DOHH2 (cell line): ENCODE measurements around the gene PPARA.

Experiments
- H3F3A ChIP-seq: fragments of 200-600 bp; sonication (generic), shearing (Covaris generic); 2 replicates; pipeline ENCODE4 v1.6.0; 2016; ENCODE audit warnings: antibody characterized with exemption, mild to moderate bottlenecking; ENCODE audit not compliant: control insufficient read depth, insufficient read depth
- H3K27ac ChIP-seq: fragments of 200-600 bp; sonication (generic); 2 replicates; pipeline ENCODE4 v1.5.1; 2014; ENCODE audit warnings: low read depth, mild to moderate bottlenecking, low read length, moderate library complexity
- H3K27me3 ChIP-seq: fragments of 200-600 bp; sonication (generic); 2 replicates; pipeline ENCODE4 v1.6.1; 2014; ENCODE audit warnings: mild to moderate bottlenecking, low read length, mixed read lengths; ENCODE audit not compliant: control insufficient read depth
- H3K36me3 ChIP-seq: fragments of 200-600 bp; sonication (generic); 2 replicates; pipeline ENCODE4 v1.6.1; 2014; ENCODE audit warnings: mild to moderate bottlenecking, low read length, moderate library complexity, mixed read lengths; ENCODE audit not compliant: control insufficient read depth
- H3K4me1 ChIP-seq: fragments of 200-600 bp; sonication (generic); 2 replicates; pipeline ENCODE4 v1.6.1; 2014; ENCODE audit warnings: mild to moderate bottlenecking, low read length, mixed read lengths; ENCODE audit not compliant: control insufficient read depth
- H3K4me2 ChIP-seq: fragments of 200-600 bp; sonication (generic); 2 replicates; pipeline ENCODE4 v1.6.0; 2014; ENCODE audit warnings: mild to moderate bottlenecking, low read length, moderate library complexity
- H3K4me3 ChIP-seq: fragments of 200-600 bp; sonication (generic); 2 replicates; pipeline ENCODE4 v1.5.1; 2014; ENCODE audit warnings: mild to moderate bottlenecking, low read length, mixed read lengths
- H3K79me2 ChIP-seq: fragments of 200-600 bp; sonication (generic); 2 replicates; pipeline ENCODE4 v1.6.1; 2014; ENCODE audit warnings: mild to moderate bottlenecking, low read length, mixed read lengths; ENCODE audit not compliant: control insufficient read depth
- H3K9me2 ChIP-seq: fragments of 200-600 bp; sonication (generic); replicated peaks from 2 replicates; pipeline ENCODE4 v1.6.1; 2014; ENCODE audit warnings: mild to moderate bottlenecking, low read length, mixed read lengths; ENCODE audit not compliant: control insufficient read depth
- H3K9me3 ChIP-seq: fragments of 200-600 bp; sonication (generic); 2 replicates; pipeline ENCODE4 v1.6.1; 2014; ENCODE audit warnings: antibody characterized with exemption, low read length, mixed read lengths; ENCODE audit not compliant: control insufficient read depth, insufficient read depth
- H4K20me1 ChIP-seq: fragments of 200-600 bp; sonication (generic); 2 replicates; pipeline ENCODE4 v1.6.0; 2014; ENCODE audit warnings: low read depth, mild to moderate bottlenecking, antibody characterized with exemption, low read length, moderate library complexity; ENCODE audit not compliant: control insufficient read depth, insufficient read depth
- EZH2phosphoT487 ChIP-seq: fragments of 200-600 bp; sonication (generic); IDR thresholded peaks from 2 replicates; pipeline ENCODE4 v1.6.1; 2017; ENCODE audit warnings: borderline replicate concordance, mild to moderate bottlenecking, antibody characterized with exemption, low read length, moderate library complexity, mixed read lengths
- TF ChIP-seq, protein P1 (sequence below): fragments of 200-600 bp; sonication (generic); IDR thresholded peaks from one replicate; pipeline ENCODE4 v1.5.1; 2014; ENCODE audit warnings: antibody characterized with exemption, mild to moderate bottlenecking, low read depth, low read length; ENCODE audit not compliant: poor library complexity, severe bottlenecking

PPARA gene

DNA sequence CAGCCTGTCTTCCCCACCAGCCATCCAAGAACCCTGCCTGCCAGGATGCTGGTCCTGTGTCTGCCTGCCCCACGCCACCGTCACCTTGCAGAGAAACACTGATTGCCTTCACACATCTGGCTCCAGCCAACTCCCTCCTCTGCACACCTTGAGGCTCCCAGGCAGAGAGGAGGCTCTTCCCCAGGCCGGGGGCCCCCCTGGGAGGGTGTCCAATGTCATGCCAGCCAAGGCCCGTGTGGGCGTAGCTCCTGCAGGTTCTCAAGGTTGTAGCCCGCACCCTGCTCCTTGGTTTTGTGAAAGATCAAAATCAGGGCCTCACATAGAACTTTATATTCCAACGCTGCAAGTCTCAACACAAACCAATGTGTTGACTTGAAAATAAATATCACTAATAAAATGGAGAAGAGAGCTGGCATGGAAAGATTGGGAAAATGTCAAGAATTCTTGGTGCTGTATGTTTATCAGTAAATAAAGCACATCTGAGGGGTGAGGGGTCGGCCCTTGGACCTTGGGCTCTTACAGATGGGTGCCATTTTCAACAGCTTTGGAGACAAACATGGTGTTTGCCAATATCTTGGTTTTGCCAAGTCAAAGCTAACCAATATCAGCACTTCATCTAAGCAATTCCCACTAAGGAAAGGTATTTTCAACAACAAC lies 6.7 kb upstream of the PPARA start:
- Histone ChIP-seq H3K36me3 (no peaks in the 10 kb centered on the region), H3K4me3 (no peak overlapping the region), H3F3A (no peaks in the 10 kb centered on the region), H3K9me2 (no peaks in the 10 kb centered on the region), H4K20me1 (peaks cover 1% of the 10 kb centered on the region; the same call in 1 of the 2 replicates), H3K9me3 (no peaks in the 10 kb centered on the region), H3K27me3 (peaks cover 30% of the 10 kb centered on the region), H3K79me2 (no peaks in the 10 kb centered on the region), H3K4me2 (no peak overlapping the region), H3K27ac (no peak overlapping the region), H3K4me1 (peaks cover 15% of the 10 kb centered on the region)
- TF ChIP-seq, protein P1, sequence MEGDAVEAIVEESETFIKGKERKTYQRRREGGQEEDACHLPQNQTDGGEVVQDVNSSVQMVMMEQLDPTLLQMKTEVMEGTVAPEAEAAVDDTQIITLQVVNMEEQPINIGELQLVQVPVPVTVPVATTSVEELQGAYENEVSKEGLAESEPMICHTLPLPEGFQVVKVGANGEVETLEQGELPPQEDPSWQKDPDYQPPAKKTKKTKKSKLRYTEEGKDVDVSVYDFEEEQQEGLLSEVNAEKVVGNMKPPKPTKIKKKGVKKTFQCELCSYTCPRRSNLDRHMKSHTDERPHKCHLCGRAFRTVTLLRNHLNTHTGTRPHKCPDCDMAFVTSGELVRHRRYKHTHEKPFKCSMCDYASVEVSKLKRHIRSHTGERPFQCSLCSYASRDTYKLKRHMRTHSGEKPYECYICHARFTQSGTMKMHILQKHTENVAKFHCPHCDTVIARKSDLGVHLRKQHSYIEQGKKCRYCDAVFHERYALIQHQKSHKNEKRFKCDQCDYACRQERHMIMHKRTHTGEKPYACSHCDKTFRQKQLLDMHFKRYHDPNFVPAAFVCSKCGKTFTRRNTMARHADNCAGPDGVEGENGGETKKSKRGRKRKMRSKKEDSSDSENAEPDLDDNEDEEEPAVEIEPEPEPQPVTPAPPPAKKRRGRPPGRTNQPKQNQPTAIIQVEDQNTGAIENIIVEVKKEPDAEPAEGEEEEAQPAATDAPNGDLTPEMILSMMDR: no peak
- TF ChIP-seq EZH2phosphoT487: no peak

DNA sequence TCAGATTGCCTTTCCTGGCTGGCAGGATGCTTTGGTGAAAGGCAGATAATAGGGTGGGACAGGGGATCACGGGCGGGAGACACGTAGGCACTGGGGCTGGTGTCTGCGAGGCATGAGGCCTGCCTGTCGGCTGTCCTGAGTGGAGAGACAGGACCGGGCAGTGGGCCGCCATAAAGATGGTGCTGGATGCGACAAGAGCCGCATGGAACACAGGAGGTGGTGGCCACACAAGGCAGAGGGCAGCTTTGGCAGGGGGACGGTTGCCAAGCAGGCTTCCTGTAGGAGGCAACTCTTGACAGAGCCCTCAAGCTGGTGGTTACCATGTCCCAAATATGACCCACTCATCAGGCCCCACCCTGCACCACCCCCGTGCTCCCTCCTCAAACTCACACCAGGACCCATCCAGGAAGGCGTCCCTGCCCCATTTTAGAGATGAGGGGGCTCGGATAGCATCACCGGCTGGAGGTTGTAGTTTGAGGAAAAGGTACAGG lies 4.9 kb upstream of the PPARA start:
- Histone ChIP-seq H3K79me2 (no peaks in the 10 kb centered on the region), H4K20me1 (peaks cover 4% of the 10 kb centered on the region; the same call in 1 of the 2 replicates), H3K36me3 (no peaks in the 10 kb centered on the region), H3F3A (no peaks in the 10 kb centered on the region), H3K9me2 (no peaks in the 10 kb centered on the region), H3K9me3 (no peaks in the 10 kb centered on the region), H3K4me2 (no peak overlapping the region), H3K4me3 (no peak overlapping the region), H3K27me3 (peaks cover 45% of the 10 kb centered on the region), H3K27ac (no peak overlapping the region), H3K4me1 (peaks cover 25% of the 10 kb centered on the region)
- no peak for TF ChIP-seq EZH2phosphoT487
- TF ChIP-seq, protein P1: no peak

DNA sequence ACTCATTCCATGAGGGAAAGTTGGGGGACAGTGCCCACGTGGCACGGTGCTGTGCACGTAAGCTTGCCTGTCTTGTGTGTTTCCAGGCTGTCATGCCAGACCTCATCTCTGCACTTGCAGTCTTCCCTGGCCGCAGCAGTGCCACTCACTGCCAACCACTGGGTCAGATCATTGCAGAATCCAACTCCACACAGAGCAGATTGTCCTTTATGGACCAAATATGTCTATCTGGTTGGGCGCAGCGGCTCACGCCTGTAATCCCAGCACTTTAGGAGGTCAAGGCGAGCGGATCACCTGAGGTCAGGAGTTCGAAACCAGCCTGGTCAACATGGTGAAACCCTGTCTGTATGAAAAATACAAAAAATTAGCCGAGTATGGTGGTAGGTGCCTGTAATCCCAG lies 4.4 kb upstream of the PPARA start:
- Histone ChIP-seq H3K36me3 (no peaks in the 10 kb centered on the region), H3K79me2 (no peaks in the 10 kb centered on the region), H3K4me3 (no peak overlapping the region), H3K9me3 (no peaks in the 10 kb centered on the region), H4K20me1 (peaks cover 4% of the 10 kb centered on the region; the same call in 1 of the 2 replicates), H3K4me1 (peaks cover 25% of the 10 kb centered on the region), H3K4me2 (no peak overlapping the region), H3K9me2 (no peaks in the 10 kb centered on the region), H3K27ac (no peak overlapping the region), H3K27me3 (peaks cover 47% of the 10 kb centered on the region), H3F3A (no peaks in the 10 kb centered on the region)
- no peak for TF ChIP-seq EZH2phosphoT487
- TF ChIP-seq, protein P1: no peak
